Activated T-cell treated with anti-CD3 and anti-CD28 coated beads for 48 hours (primary cell): Measurements from ENCODE around the gene FAM149A.
A peak's percentile ranks its signal among the peaks of the same experiment; 100 is the strongest.

Experiments
- DNase-seq: peaks from one replicate; pipeline ENCODE4 v3.0.0-alpha.2; 2020; ENCODE audit warnings: low read depth

The FAM149A gene

DNA sequence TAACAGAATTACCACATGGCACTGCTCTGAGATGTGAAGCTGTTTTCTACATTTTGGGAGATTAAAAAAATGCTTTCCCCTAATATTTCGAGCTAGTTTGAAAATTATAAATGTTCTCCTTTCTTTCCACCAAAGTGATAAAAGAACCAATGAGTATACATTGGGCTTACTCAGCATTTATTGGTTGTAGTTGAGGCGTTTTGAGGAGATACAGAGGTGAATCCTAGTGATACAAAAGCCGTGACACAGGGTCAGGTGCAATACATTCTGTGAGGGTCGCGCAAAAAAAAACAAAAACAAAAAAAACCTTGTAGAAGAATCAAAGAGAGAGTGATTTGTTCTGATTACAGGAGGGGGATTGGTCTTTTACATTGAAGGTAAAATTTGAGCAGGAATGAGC, 54.5 kb downstream of the FAM149A start:
- DNase-seq: no peak

DNA sequence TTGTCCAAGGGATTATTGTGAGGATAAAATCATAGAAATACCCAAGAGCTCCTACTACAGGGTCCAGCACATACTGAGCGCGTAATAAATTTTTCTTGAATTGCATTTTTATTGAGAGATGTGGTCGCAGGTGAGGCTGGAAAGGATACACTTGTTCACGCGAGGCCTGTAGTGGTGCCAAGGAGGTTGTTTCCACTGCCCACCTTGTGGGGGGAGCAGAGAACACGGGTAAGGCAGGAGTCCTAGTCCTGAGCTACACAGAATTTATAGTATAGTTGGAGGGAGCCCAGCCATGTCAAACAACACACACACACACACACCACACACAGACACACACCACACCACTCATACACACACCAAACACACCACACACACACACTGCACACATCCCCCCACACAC, 55.1 kb downstream of the FAM149A start:
- no peak for DNase-seq

DNA sequence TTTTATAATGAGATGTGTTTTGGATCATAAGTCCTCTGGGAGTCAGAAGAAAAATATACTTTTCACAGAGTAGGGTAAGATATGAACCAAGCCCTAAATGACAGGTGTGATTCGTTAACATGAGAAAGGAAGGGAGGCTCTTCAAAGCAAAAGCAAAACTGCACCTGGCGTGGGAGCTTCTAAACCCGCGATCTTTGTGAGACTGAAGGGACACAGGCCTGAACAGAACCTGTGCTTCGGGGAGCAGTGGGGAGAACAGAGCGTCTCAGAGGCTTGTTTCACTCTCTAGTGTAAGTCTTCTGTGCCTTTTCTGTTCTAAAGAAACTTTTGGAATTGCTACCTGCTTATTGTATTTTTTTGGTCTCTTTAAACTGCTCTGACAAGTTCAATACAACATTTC, 56.6 kb downstream of the FAM149A start:
- DNase-seq: no peak

DNA sequence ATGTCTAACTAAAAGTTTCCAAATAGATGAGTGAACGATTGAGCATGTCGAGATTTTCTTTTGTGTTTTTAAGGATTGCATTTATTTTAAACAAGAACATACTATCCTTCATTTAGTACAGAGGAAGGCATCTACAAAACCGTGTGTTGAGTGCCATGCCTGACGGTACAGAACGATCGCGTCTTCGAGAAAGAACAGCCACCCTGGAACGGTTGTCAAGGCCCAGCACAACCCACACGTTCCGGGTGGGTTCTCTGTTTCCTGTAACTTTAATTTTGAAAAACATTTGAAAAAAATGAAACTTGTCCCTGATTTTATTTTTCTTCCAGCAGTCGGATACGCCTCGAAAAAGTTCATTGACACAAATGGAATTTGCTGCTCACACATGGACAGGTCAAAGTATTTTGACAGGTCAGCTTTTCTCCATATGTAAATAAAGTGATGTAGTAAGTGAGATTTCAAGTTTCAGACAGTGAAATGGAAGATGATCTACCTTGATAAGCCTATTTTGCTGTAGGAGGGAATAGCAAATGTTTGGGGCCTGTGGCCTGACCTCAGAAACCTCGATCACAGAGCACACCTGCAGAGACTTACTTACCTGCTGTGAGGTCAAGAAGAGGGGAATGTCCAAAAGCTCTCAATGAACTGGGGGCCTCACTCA, 62.5 kb downstream of the FAM149A start:
- no peak for DNase-seq

DNA sequence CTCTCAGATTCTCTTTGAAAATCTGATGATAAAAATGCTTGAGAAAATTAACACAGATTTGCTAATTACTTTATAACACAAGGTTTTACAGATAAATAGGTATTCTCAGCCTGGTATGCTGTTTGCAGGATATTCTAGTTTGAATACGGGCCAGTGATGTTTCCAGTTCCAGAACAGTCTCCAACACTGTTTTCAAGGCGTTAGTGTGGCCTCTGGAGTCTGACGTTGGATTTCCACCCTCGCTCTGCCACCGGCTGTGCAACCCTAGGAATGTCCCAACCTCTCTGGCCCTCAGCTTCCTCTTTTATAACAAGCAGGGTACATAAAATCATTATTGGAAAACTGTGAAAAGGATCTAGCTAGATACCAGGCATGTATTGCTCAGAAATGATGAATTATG, 63.1 kb downstream of the FAM149A start:
- DNase-seq: no peak

DNA sequence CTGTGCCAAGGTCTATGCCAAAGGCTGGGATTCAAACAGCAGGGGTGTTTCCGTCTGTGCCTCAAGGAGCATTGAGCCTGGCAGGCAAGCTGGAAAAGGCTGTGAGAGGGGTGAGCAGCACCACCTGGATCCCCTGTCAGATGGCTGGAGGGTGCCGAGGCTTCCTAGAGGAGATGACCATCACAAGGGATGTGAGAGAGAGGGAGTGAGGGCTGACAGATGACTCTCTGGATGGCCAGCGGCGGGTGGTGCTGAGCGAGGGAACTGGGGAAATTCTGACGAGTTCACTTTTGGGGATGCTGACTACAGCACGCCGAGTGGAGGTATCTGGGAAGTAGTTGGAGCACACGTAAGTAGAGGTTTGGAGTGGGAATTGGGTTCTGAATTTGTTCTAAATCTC, 64.2 kb downstream of the FAM149A start:
- DNase-seq: no peak

DNA sequence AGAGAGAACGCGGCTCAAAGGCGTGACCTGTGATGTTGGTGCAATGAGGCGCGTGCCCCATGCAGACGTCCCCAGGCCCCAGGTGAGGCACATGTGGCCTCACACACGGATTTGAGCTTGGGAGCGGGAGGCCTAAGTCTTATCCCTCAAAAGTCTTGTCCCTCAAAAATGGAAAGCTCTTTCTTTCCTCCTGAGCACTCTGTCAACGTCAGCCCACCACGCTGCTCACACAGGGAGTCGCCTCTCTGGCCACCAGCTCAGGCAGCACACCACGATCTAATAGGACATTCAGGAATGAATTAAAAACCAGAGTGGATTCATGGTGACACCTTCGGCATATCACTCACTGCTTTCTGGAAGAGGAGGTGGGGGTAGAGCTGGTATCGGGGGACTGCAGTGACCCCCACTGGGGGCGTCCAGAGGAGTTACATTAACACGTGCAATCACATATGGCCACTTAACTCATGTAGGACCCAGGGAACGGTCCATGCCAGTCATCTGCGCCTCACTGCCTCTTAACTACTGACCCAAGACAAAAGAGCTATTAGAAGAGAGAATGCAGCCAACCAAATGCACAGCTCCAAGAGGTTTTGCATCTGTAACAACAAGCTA, 64.9 kb downstream of the FAM149A start:
- DNase-seq: no peak

GRCh38 chr4:186169945-186170802, 65.7 kb downstream of the FAM149A start:
- DNase-seq: no peak

GRCh38 chr4:186170966-186171365, 66.5 kb downstream of the FAM149A start:
- no peak for DNase-seq

DNA sequence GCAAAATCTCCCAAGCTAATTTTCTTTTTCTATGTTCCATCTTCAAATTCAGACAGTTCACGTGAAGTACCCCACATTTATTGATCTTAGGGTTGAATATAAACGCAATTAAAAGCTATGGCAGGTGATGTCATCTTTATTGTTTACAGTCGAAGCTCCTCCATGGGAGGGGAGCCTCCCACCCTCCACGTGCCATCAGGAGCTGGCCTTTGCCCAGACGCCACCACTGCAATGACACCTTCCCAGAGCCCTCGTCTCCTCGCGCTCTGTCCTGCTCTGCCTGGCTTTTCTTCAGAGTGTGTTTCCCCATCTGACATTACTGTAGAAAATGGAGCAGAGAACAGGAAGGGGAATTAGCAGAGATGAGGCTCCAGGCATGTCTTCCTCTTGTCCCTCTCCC, 68.0 kb downstream of the FAM149A start:
- no peak for DNase-seq

DNA sequence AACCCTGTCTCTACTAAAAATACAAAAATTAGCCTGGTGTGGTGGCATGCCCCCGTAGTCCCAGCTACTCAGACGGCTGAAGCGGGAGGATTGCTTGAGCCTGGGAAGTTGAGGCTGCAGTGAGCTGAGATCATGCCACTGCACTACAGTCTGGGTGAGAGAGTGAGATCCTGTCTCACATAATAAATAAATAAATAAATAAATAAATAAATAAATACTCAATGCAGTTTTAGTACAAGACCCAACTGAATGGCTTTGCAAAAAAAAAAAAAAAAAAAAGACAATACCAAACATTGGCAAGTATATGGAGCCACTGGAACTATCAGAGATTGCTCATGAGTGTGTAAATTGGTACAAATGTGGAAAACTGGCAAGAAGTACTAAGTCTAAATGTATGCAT, 83.6 kb downstream of the FAM149A start:
- DNase-seq: no peak

DNA sequence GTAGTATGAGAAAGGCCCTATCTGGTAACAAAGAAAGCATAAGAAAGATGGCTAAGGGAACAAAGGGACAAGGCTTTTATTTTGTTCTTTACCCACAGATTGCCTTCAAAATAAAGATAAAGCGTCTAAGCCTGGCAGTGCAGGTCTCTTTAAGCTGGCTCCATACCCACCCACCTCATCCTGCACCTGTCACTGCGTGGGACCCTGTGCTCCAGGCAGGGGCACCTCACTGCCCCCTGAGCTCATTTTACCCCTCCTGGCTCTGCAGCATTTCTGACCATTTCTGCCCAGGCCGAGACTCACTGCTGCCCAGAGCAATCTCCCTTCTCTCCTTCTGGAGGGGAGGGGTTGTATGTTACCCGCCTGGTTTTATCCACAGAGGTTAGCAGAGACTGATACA, 85.2 kb downstream of the FAM149A start:
- no peak for DNase-seq

DNA sequence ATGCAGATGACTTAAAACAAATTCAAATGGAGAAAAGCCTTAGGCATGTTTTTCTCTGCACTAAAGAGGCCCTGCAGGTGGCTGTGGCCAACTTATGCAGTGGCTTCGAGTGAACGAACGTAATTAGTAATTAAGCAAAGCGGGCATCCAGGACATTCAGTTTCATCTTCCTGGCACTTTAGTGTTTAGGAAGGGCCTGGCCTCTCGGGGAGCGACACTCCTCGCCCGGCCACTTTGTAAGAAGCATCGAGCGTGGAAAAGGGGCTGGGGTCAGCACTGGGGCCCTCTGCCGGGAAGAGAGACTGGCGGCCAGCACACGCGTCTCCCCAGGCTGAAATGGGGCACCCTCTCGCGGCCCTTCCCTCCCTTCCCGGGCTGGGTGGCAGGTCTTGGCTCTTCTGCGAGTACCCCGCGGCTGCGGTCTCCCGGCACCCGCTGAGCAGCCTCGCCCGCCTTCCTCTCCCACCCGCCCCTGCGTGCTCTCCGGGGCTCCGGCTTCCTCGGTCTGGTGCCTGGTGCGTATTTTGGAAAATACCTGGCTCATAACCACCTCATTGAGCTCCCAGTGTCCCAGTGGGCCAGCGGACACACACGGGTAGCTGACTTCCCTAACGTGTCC, 86.2 kb downstream of the FAM149A start:
- peak; percentile 31 for DNase-seq

- peak; percentile 86 for DNase-seq
These were observed 86.9 kb downstream of the FAM149A start, which contains the start of gene CYP4V2 for GRCh38 chr4:186191200-186192065. TSS of gene CYP4V2 (plus strand) at chr4:186191567. CDS start at chr4:186191824, 257 bp downstream.

DNA sequence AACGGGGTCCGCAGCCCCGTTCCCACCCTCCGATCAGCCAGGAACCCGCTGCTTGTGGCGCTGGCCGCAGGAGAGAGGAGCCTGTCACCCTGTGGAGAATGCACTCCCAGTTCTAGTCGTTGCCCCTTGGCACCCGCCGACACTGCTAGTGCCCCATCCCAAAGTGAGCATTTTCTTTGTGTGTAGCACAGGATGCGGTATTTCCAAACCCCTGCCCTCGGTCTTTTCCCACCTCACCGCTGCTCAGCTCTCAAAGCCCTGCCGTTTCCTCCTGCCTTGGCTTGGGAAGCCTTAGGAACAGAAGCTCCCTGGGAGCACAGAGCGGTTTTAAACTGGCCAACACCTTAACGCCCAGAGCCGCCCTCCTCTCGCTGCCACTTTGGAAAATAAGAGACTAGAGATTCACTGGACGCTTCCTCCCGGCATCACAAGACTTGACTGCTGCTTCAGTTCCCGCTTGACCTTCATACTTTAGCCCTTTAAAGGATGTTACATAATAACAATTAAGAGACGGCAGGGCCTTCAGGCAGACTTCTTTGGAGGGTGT, 87.6 kb downstream of the FAM149A start:
- DNase-seq: peak; percentile 25

DNA sequence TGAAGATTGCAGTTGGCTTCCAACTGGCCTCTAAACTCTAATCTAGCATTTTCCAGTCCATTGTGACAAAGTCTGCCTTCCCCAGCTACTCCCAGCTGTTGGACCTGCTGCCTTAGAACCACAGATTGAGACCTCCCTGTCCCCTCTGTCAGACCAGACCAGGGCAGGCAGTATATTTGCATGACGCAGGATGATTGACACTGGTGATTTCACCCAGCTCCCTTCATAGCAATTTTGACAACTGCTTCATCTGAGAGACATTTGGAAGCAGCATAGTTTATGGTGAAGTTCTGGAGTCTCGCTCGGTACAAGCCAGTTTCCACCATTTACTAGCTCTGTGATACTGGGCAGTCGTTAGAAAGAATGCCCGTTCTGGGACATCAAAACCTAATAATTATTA, 89.3 kb downstream of the FAM149A start:
- DNase-seq: no peak

- DNase-seq: no peak
These were observed 91.6 kb downstream of the FAM149A start for GRCh38 chr4:186196063-186196462.

DNA sequence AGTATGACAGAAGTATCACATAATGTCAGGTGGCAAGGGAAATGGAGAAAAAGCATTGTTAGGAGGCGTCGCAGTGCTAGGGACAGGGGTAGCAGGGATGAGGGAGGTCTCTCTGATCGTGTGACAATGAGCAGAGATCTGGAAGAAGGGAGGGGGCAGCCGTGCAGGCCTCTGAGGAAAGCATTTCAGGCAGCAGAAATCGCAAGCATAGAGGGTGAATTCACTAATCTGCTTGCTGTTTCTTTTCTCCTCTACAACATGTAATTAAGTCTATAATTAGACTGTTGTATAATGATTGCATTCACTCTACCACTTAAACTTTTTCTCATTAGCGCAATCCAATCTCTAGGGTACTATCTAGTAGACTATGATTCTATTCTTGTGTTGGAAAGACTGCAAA, 96.0 kb downstream of the FAM149A start:
- no peak for DNase-seq

DNA sequence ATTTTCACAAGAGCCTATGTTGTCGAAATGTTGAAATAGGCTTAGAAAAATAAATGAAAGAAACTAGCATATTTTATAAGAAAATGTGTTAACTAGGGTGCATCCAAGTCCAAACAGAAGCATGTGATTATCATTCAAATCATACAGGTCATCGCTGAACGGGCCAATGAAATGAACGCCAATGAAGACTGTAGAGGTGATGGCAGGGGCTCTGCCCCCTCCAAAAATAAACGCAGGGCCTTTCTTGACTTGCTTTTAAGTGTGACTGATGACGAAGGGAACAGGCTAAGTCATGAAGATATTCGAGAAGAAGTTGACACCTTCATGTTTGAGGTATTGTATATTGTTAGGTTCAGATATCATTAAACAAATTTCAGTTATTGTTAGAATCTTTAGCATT, 96.5 kb downstream of the FAM149A start:
- no peak for DNase-seq

- peak; percentile 58 for DNase-seq
These were observed 97.2 kb downstream of the FAM149A start for GRCh38 chr4:186201535-186202230.
